NCI-H226 (cell line): ENCODE data around the gene AP2A2.

ENCODE experiments used
- DNase-seq: peaks from one replicate; pipeline ENCODE4 v3.0.0-alpha.2; 2015

AP2A2 gene

DNA sequence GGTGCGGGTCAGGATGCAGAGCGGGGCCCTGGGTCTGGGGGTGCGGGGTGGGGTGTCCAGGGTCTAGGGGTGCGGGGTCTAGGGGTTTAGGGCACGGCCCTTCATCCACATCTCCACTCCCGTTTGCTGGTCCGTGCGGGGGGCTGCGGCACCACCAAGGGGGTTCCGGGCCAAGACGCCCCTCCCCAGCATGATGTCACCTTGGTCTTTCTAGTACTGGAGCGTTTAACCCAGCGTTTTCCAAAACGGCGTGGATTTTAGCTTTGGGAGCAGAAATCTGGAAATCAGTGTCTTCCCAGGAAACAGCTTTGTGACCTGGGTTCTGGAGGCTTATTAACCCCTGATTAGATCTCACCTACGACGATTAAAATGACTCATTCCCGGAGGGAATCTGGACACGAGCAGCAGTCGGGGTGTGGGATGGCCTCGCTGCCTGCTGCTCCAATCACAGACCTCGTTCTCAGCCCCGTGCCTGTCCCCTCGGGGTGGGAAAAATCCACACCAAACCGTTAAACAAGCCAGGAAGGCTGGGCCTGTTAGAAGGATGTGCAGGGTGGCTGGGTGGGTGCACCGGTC lies 759 bp downstream of the AP2A2 start:
- peak; percentile 68 for DNase-seq

DNA sequence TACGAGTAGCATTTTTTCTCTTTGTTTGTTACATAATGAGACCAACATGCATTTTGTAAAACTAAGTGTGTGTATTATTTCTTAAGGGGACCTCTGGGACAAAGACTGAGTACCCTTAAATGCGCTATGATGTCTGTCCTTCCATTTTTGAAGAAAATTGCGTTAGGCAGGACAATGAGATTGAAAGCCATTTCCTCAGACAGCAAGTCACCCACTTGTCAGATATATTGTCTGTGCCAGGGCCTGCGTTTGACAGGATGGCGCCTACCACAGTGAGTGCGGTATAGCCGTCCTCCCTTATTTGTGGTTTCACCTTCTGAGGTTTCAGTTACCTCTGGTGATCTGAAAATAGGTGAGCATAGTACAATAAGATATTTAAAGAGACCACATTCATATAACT lies 2.2 kb downstream of the AP2A2 start:
- no peak for DNase-seq

DNA sequence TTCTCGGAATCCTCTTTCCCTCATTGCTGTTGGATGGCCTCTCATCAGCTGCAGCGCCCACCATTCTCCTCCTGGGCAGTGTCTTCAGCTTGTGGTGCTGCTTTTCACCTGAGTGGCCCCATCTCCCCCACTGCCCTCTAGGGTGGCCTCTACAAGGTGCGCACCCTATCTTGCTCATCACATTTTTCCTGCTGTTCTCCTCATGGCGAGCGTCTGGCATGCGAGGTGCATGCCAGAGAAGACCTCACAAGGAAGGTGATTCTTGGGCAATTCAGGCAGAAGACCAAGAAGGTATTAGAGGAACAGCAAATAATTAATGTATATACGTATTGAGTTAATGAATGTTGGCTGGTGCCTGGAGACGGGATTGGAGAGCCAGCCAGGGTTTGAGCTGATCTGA lies 3.1 kb downstream of the AP2A2 start:
- no peak for DNase-seq

DNA sequence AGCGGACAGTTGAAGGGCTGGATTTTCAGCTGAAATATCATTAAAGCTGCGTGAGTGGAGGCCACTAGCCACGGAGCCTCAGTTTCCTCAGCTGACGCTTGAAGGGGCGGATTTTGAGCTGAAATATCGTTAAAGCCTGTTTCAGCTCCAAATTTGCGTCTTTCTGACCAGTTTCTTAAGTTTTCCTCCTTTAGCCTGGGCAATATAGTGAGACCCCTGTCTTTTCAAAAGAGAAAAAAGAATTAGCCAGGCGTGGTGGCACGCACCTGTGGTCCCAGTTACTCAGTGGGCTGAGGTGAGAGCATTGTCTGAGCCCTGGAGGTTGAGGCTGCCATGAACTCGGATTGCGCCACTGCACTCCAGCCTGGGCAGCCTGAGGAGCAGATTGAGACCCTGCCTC lies 3.7 kb downstream of the AP2A2 start:
- DNase-seq = no peak

DNA sequence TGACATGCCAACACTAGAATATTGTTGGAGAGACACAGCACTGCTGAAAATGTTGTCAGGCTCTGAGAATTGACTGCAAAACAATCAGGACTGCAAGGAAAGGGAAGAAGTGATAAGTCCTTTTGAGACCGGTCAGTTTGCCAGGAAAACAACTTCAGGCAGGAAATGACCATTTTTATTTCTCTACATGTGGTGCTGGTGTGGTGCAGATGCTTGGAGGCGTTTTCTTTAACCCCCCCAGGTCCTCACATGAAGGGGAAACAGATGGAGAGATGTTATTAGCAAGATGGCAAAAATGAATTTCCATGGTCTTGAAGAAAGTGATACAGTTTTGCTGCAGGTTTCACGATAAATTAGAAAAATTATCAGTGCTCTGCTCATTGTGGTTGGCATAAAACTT lies 5.7 kb downstream of the AP2A2 start:
- DNase-seq = no peak

DNA sequence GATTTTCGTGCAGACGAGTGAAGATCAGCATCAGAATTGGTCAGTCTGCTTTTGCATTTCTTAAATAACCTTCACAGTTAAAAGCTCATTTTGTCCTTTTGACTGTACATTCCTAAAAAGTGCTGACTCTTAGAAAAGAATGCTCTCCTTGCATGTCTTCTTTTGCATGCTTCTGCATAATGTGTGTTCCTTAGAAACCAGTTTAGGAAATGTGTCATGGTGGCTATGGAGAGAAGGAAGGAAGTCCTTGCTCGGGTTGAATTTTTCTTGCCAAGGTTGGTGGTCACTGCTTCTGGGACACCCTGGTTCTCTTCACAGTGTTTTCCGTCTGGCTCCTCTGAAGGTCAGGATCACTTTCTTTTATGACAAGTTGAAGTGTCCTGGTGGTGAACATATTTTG lies 6.8 kb downstream of the AP2A2 start:
- DNase-seq = no peak

DNA sequence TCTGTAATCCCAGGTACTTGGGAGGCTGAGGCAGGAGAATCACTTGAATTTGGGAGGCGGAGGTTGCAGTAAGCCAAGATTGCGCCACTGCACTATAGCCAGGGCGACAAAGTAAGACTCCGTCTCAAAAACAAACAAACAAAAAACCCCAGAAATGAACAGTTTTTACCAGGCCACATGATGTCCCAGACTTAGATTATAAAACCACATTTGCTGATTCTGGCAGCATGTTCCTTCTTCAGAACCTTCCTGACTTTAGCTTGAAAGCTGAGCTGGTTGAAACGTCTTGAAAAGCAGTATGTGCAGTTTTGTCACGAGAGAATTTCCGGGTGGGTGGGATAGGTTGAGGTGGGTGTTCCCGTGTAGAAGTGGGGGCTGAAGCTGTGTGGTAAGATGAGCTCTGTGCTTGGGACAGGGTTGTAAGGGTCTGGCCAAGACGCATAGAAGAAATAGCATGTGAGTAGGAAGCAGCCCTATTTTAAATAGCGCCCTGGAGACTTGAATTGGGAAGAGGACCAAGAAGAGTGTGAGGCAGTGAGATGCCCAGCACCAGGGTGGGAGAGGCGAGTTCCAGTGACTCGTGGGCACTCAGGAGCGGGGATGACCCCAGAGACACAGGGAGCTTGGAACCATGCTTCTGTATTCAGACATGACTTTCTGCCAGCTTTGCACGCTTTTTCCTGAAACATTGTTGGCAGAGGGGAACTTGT lies 7.6 kb downstream of the AP2A2 start:
- no peak for DNase-seq

DNA sequence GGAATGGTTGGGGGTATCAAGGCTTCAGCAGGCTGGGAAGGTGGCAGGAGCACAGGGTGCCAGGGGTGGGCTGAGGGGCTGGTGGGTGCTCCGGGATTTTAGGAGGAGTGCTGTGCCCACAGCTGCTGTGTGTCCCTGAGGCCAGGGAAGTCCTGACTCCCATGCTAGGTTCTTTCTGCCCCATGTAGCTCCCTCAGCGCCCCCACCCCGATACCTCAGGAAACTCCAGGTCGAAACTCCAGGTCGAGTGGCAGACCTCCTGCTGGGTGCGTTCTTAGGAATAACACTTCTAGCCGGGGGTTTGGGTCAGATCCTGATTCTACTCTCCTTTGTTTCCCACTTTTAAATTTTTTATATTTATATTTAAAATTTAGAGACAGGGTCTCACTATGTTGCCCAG lies 8.3 kb downstream of the AP2A2 start:
- DNase-seq = no peak

DNA sequence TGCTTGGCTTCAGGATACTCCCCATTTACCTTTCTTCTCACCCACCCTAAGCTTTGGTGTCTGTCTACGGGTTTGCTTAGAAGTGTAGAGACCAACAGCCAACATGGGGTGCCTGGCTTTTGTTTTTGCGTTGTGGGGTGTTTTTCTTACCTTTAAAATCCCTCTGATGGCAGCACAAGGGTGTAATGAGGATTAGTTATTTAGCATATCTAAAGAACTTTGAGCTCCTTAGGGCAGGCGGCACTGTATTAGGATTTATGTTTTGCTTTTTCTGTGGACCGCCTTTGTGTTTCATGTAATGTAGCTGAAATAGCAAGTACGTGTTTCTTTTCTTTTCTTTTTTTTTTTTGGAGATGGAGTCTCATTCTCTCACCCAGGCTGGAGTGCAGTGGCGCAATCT lies 8.9 kb downstream of the AP2A2 start:
- DNase-seq = no peak

DNA sequence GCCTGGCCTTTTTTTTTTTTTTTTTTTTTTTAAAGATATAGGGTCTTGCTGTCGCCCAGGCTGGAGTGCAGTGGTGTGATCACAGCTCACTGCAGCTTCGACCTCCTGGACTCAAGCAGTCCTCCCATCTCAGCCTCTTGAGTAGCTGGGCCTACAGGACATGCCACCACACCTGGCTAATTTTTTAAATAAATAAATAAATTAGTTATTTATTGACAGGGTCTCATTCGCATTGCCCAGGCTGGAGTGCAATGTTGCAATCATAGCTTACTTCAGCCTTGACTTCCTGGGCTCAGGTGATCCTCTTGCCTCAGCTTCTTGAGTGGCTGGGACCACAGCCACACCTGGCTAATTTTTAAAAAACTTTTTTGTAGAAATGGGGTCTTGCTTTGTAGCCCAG lies 10.5 kb downstream of the AP2A2 start:
- no peak for DNase-seq

DNA sequence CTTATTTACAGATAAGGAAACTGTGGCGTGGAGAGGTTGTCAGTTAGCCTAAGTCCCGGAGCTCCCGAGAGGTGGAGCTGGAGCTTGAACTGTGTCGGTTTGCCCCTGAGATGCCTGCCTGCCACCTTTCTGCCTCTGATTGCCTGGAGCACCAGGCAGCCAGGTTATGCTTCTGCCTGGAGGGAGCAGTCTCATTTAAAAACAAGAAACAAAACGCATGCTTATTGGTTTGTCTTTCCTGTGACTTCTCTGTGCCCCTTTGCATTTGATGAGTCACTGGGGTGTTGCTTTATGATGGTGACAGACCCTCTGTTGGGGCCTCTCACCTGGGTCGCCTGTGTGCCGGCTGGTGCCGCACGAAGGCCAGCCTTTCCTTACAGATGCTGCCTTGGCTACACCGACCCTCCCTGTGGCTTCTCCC lies 12.2 kb downstream of the AP2A2 start:
- DNase-seq = no peak

DNA sequence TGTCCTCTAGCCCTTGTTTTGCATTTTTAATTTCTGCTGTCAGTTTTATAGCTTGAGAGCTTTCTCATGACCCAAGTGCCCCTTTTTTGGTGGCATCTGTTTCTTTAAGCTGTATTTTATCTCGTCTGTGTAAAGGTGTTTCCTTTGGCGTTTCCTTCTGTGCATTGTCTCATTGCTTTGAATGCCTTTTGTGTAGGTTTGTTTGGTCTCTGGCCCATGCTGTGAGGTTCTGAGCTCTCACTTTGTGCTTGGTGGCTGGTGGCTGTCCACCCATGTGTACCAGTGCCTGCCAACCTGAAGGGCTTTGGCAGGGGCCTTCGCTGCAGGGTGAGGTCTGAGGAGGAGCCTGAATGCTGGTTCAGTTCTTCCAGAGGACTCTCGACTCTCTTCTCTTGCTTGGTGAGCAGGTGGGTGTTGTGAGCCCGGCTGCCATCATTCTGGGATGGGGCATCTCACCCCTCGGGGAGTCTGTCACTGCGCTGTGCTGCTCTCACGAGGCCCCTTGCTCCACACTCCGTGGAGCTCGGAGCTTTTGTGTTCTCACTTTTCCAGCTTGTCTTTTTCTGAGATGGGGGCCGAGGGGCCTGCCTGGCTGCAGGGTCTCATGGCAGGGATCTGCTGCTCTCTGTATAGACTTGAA lies 14.9 kb downstream of the AP2A2 start:
- DNase-seq = no peak

DNA sequence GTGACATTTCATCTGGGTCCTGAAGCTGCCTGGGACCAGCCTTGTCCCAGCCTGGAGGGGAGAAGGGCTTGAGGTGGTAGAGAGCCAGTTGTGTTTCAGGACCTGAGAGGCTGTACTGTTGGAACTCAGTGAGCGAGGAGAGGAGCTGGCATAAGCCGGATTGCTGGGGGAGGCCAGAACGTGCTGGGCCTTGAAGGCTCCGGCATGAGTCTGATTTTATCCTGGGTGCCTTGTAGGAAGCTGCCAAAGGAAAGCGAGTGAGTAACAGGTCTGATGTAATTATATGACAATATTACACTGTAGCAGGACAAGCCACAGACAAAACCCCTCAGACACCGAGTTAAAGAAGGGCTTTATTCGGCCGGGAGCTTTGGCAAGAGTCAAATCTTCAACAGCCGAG lies 17.2 kb downstream of the AP2A2 start:
- DNase-seq = no peak

DNA sequence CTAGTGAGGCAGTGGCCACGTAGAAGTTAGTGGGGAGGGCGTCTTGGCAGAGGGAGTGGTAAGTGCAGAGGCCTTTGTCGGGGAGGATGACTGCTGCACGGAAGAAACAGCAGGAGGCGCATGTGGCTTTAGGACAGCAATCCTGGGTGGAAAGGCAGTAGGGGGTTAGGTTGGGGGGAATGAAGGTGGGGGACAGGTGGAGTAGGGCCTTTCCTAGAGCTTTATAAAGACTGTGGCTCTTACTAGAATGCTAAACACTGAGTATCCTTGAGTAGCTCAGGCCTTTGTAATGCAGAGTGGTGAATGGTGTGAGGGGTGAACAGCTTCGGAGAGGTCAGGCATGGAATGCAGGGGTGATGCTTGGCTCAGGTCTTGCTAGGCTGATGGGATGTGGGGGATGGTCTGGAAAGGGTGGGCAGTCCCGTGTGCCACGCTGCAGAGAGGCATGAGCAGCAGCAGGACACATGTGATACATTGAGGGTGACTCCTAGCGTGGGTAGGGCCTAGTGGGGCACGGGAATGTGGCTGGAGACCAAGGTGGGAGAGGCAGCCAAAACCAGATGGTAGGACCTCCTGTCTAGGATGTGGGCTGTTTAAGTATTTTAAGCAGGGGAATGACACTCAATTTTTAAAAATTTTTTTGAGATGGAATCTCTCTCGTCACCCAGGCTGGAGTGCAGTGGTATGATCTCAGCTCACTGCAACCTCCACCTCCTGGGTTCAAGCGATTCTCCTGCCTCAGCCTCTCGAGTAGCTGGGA lies 19.2 kb downstream of the AP2A2 start:
- no peak for DNase-seq

DNA sequence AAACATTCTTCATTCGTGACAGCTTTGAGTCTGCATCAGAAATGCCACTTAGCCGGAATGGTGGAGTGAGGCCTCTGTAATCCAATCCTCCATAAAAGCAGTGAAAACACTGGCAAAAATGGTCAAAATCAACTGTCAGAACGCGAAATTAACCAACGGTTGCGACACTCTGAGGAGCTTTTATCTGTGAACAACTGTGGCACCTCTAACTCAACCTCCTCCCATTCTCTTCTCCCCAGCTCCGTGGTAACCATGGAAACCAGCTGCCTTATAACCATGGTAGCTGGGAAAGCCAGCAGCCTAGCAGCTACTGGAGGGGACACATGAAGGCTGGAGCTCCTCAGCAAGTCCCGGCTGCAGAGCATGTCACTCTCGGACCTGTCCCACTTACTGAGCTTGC lies 20.3 kb downstream of the AP2A2 start:
- no peak for DNase-seq

DNA sequence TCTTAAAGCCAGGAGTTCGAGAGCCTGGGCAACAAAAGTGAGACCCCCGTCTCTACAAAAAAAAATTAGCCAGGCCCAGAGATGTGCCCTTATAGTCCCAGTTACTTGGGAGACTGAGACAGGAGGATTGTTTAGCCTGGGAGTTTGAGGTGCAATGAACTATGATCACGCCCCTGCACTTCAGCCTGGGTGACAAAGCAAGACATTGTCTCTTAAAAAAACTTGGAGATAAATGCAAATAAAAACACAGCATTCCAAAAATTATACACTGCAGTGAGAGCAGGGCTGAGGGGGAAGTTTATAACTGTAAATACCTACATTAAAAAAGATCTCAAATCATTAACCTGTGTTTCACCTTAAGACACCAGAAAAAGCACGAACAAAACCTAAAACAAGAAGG lies 22.1 kb downstream of the AP2A2 start:
- DNase-seq = no peak

DNA sequence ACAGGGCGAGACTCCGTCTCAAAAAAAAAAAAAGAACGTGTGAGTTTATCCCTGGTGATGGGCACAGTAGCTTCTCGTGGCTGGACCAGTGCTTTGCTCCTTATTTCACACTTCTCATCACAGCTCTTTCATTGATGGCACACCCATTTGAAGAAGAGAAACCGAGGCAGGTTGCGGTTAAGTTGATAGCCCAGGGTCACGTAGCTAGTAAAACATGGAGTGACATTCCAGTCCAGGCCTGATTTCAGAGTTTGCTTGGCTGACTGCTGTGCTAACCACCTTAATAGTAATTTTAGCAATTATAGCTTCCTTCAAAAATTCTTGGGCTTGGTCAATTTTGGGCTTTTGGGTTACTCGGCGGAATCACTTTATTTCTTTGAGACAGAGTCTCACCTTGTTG lies 25.8 kb downstream of the AP2A2 start:
- no peak for DNase-seq

DNA sequence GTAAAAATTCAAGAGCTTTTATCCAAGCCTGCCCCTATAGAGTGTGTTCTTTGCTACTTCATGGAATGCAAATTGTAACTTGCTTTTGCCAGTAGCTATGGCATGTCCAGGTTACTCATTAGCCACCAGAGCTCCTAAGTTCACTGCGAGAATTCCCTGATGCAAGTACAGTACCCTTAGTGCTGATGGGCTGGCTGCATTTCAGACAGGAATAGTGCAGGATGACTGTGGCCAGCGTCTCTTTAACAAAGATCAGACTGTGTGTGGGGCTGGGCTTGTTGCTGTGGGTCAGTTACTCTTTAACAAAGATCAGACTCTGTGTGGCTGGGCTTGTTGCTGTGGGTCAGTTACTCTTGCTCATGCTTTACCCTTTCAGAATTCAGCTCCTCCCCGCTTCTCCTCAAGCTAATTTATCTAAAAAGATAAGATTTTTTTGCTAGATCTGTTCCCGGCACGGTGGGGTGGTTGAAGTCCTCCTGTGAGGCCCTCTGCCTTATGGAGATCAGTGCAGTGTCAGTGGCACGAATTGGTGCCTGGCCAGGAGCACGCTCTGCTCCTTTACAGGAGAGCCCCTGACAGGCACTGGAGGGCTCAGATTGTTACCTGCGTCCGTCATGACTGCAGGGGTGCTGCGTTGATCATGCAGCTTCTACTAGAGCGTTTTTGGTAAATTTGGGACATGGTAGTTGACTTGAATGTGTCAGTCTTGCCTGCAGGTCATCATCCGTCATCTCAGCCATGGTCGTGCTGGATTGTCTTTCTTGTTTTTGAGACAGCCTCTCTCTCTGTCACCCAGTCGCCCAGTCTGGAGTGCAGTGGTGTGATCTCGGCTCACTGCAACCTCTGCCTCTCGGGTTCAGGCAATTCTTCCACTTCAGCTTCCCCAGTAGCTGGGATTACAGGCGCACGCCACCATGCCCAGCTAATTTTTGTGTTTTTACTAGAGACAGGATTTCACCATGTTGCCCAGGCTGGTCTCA lies 27.0 kb downstream of the AP2A2 start:
- no peak for DNase-seq

DNA sequence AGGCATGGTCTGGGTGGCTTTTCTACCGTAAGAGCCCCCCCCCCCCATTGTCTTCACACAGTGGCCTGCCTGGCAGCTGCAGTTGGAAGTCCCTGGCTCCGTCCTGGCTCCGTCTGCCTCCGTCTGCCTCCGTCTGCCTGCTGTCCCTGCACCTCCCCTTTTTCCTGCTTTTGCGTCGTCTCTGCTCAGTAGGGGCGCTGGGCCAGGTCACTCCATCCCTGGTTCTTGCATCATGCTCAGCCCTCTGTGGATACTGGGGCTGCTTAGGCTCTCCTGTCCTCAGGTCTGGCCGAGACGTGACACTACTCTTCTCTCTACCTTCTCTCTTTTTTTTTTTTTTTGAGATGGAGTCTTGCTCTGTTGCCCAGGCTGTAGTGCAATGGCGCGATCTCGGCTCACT lies 27.8 kb downstream of the AP2A2 start:
- DNase-seq = no peak

DNA sequence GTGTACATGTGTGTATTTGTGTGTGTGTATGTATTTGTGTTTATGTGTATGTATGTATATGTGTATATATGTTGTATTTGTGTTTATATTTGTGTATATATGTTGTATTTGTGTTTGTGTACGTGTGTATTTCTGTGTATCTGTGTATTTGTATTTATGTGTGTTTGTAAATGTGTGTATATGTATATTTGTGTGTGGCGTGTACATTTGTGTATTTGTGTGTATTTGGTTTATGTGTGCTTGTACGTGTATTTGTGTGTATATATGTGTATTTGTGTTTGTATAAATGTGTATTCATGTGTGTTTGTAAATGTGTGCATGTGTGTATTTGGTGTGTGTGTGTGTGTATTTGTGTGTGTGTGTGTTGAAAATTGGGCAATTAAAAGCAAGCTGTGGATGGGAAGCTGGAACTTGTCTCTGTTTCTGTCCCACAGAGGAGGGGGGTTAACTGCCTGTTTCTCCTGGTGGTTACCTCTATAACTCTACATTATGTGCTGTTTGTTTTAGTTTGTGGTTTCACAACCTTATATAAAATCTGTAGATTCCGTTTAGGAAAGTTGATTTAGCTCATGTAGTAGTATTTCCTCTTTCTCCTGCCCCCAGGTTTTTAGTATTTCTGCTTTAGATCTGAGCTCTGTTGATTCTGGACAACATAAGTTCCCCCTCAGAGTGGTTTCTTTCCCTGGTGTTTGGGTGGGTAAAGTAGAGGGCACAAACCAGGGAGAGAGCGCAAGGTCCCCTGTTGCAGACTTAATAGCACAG lies 28.9 kb downstream of the AP2A2 start:
- DNase-seq = no peak

DNA sequence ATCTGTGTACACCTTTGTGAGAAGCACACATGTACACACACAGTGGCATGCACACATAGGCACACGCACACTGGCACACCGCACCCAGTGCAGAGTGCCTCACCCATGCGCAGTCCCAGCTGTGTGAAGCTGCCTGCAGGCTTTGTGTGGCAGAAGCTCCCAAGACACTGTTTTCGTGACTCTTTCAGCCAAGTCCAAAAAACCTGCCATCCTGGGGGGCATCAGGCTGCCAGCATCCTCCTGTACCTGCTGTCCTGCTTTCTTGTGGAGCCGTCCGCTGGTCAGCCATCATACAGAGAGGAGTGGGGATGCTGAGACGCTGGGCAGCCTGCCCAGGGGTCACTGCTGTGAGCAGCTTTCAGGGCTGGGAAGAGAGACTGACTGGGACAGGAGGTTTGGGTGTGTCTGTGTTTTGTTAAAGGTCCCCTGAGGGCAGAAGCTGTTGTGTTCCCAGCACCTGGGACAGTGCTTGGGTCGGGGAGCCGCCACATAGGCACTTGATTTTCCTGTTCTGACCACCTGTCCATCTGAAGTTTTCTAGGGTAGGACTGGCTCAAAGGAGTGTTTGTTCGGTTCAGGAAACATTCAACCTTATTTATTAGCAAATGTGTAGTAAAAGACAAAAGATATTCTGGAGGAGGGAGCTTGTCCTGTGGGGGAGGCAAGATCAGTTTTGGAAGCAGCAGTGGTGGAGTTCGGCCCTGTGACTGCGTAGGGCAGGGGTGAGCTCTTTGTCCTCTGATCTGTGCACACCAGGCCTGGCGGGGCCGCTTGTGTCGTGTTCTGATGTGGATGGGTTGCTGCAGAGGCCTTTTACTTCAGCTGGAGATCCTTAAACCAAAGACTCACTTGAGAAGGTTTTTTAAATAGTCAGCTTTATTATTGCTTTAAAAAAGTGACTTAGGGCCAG lies 29.7 kb downstream of the AP2A2 start:
- DNase-seq = no peak
